ENCODE measurements around the gene GRHL1.

- TF ChIP-seq, protein P1, sequence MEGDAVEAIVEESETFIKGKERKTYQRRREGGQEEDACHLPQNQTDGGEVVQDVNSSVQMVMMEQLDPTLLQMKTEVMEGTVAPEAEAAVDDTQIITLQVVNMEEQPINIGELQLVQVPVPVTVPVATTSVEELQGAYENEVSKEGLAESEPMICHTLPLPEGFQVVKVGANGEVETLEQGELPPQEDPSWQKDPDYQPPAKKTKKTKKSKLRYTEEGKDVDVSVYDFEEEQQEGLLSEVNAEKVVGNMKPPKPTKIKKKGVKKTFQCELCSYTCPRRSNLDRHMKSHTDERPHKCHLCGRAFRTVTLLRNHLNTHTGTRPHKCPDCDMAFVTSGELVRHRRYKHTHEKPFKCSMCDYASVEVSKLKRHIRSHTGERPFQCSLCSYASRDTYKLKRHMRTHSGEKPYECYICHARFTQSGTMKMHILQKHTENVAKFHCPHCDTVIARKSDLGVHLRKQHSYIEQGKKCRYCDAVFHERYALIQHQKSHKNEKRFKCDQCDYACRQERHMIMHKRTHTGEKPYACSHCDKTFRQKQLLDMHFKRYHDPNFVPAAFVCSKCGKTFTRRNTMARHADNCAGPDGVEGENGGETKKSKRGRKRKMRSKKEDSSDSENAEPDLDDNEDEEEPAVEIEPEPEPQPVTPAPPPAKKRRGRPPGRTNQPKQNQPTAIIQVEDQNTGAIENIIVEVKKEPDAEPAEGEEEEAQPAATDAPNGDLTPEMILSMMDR (IDR thresholded peaks at IDR 0.05; ENCODE audit: extremely low read depth in 1 of 2, insufficient read depth in 1 of 2, low read depth in 1 of 2, low read length in 2 of 2): no peak
- TF ChIP-seq MAX (IDR thresholded peaks at IDR 0.05; ENCODE audit: insufficient read depth, insufficient read length): no peak
- TF ChIP-seq POLR2A (IDR thresholded peaks at IDR 0.05; ENCODE audit: low read depth, low read length): no peak
- no peak for TF ChIP-seq GATA2 (IDR thresholded peaks at IDR 0.05; ENCODE audit: insufficient read depth, insufficient read length, low read depth, low read length)
- TF ChIP-seq MYC (IDR thresholded peaks at IDR 0.05; ENCODE audit: low read depth, low read length): no peak
These were observed 48.2 kb downstream of the GRHL1 start for GRCh38 chr2:9999693-10000092.

All from endothelial cell of umbilical vein (primary cell).